ENCODE data around the gene CDC25B. TPM values are rescaled to one million over a fixed set of nuclear protein-coding genes. Genes with fewer than 3 reads are reported as not detected.
A peak's percentile ranks its signal among the peaks of the same experiment; 100 is the strongest.

Gene CDC25B
- total RNA-seq, 1 donor = 23.5 TPM

DNA sequence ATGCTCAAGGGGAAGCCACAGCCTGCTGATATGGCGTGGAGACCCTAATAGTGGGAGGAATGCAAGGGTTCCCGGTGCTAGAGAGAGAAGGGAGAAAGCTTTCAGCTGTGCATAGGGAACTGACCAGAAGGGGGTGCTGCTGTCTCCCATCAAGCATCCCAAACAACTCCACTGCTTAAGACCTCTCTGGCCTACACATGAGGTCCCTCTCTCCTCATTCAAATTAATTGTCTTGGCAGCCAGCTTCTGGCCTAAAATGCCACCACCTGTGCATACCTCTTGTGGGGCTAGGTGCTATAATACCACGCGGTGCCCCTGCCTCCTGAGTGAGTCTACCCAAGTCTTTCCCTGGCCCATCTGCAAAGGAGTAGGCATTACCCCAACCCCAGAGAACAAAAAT is 43.0 kb upstream of the CDC25B start:
- H4K20me1 ChIP-seq (ENCODE audit: insufficient read depth, low read length) = no peaks in the 10 kb centered on the region
- no peaks in the 10 kb centered on the region for H3K4me1 ChIP-seq (ENCODE audit: insufficient read depth, low read length)
- peaks cover 4% of the 10 kb centered on the region for H3K36me3 ChIP-seq (ENCODE audit: insufficient read depth, low read length)
- no peak overlapping the region for H2AFZ ChIP-seq (ENCODE audit: low read length)
- H3K27ac ChIP-seq (ENCODE audit: low read depth, low read length) = no peak overlapping the region
- no peak overlapping the region for H3K4me2 ChIP-seq (ENCODE audit: insufficient read depth, low read length)
- TF ChIP-seq, protein P1, sequence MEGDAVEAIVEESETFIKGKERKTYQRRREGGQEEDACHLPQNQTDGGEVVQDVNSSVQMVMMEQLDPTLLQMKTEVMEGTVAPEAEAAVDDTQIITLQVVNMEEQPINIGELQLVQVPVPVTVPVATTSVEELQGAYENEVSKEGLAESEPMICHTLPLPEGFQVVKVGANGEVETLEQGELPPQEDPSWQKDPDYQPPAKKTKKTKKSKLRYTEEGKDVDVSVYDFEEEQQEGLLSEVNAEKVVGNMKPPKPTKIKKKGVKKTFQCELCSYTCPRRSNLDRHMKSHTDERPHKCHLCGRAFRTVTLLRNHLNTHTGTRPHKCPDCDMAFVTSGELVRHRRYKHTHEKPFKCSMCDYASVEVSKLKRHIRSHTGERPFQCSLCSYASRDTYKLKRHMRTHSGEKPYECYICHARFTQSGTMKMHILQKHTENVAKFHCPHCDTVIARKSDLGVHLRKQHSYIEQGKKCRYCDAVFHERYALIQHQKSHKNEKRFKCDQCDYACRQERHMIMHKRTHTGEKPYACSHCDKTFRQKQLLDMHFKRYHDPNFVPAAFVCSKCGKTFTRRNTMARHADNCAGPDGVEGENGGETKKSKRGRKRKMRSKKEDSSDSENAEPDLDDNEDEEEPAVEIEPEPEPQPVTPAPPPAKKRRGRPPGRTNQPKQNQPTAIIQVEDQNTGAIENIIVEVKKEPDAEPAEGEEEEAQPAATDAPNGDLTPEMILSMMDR (IDR thresholded peaks at IDR 0.05; ENCODE audit: extremely low read depth, low read depth, low read length) = peak; percentile 93
- H3K27me3 ChIP-seq (ENCODE audit: insufficient read depth, low read length) = no peaks in the 10 kb centered on the region
- DNase-seq (ENCODE audit: insufficient read length, low spot score, missing footprints) = peak; percentile 99
- no peaks in the 10 kb centered on the region for H3K79me2 ChIP-seq (ENCODE audit: insufficient read depth, low read length)
- no peak overlapping the region for H3K4me3 ChIP-seq (ENCODE audit: insufficient read depth, low read length)
- H3K9me3 ChIP-seq (ENCODE audit: low read depth, low read length) = no peaks in the 10 kb centered on the region

DNA sequence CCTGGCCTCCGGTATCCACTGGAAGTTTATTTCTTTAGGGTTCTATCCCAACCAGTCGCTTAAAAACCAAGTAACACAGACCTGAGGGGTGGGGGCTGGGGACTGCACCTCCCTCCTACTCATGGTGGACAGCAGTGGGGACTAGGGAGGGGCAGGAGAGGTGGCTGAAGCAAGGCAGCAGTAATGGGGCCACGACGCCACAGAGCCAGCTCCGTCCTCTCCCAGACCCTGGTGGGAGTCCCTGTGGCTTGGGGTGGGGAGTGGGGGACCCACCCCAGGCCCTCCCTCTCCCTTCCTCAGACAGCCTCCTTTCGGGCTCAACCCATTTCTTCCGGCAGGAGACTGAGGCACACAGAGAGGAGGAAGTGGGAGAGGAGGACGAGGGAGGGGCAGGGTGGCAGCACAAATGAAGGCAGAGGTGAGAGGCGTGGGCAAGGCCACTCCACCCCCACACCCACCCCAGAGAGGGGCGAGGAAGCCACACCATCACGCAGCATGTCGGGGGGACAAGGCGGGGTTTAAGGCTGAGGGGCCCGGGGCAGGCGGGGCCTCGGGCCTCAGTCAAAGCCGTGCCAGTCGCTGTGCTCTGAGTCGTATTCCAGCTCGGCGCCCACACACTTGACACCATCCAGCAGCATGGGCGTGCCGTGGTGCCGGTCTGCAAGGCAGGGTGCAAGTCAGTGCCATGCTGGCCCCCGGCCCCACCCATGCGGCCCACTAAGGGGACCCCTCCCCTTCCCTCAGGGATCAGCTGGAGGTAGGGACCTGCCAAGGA is 42.4 kb upstream of the CDC25B start:
- DNase-seq (ENCODE audit: insufficient read length, low spot score, missing footprints) = peak; percentile 72
- H3K27me3 ChIP-seq (ENCODE audit: insufficient read depth, low read length) = no peaks in the 10 kb centered on the region
- no peak overlapping the region for H2AFZ ChIP-seq (ENCODE audit: low read length)
- no peaks in the 10 kb centered on the region for H3K79me2 ChIP-seq (ENCODE audit: insufficient read depth, low read length)
- TF ChIP-seq, protein P1 (IDR thresholded peaks at IDR 0.05; ENCODE audit: extremely low read depth, low read depth, low read length) = no peak
- no peaks in the 10 kb centered on the region for H4K20me1 ChIP-seq (ENCODE audit: insufficient read depth, low read length)
- no peak overlapping the region for H3K4me2 ChIP-seq (ENCODE audit: insufficient read depth, low read length)
- no peaks in the 10 kb centered on the region for H3K9me3 ChIP-seq (ENCODE audit: low read depth, low read length)
- peaks cover 8% of the 10 kb centered on the region for H3K36me3 ChIP-seq (ENCODE audit: insufficient read depth, low read length)
- no peak overlapping the region for H3K27ac ChIP-seq (ENCODE audit: low read depth, low read length)
- no peaks in the 10 kb centered on the region for H3K4me1 ChIP-seq (ENCODE audit: insufficient read depth, low read length)
- no peak overlapping the region for H3K4me3 ChIP-seq (ENCODE audit: insufficient read depth, low read length)

DNA sequence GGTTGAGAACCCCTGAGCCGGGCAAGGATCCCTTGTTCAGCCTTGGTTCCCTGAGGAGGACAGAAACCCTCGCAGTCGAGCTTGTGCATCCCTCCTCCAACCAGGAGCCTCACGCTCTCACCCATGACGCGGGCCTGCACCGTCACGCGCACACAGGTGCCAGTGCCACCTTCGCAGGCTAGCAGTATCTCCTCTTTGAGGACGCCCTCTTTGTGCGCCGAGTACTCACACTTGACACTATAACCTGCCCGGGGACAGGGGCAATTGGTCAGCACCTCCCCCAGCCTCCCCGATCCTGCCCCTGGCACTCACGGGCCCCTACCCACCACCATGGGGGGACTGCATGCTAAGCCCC is 41.9 kb upstream of the CDC25B start:
- no peak overlapping the region for H3K4me3 ChIP-seq (ENCODE audit: insufficient read depth, low read length)
- DNase-seq (ENCODE audit: insufficient read length, low spot score, missing footprints) = no peak
- no peaks in the 10 kb centered on the region for H4K20me1 ChIP-seq (ENCODE audit: insufficient read depth, low read length)
- TF ChIP-seq, protein P1 (IDR thresholded peaks at IDR 0.05; ENCODE audit: extremely low read depth, low read depth, low read length) = no peak
- no peaks in the 10 kb centered on the region for H3K9me3 ChIP-seq (ENCODE audit: low read depth, low read length)
- no peak overlapping the region for H3K4me2 ChIP-seq (ENCODE audit: insufficient read depth, low read length)
- no peak overlapping the region for H3K27ac ChIP-seq (ENCODE audit: low read depth, low read length)
- H3K27me3 ChIP-seq (ENCODE audit: insufficient read depth, low read length) = no peaks in the 10 kb centered on the region
- H3K4me1 ChIP-seq (ENCODE audit: insufficient read depth, low read length) = no peaks in the 10 kb centered on the region
- peaks cover 8% of the 10 kb centered on the region for H3K36me3 ChIP-seq (ENCODE audit: insufficient read depth, low read length)
- no peak overlapping the region for H2AFZ ChIP-seq (ENCODE audit: low read length)
- H3K79me2 ChIP-seq (ENCODE audit: insufficient read depth, low read length) = no peaks in the 10 kb centered on the region

DNA sequence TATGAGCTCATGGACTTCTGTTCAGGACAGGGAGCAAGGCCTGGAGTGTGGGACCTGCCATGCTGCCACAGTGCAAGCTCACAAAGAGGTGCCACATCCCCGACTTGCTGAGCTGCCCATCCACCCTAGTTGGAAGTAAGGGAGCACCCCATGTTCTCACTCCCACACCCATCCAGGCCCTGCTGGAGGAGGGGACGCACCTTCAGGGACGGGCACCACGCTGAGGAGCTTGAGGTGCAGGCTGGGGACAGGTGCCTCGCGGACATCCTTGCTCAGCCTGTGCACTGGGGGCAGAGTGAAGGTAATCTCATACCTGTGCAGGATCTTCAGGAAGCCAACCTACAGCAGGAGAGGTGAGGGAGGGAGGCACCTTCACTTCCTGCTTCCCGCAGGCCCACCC is 40.8 kb upstream of the CDC25B start:
- Histone ChIP-seq H3K9me3 (ENCODE audit: low read depth, low read length) (no peaks in the 10 kb centered on the region), H4K20me1 (ENCODE audit: insufficient read depth, low read length) (no peaks in the 10 kb centered on the region), H3K27me3 (ENCODE audit: insufficient read depth, low read length) (no peaks in the 10 kb centered on the region), H2AFZ (ENCODE audit: low read length) (no peak overlapping the region), H3K27ac (ENCODE audit: low read depth, low read length) (no peak overlapping the region), H3K4me1 (ENCODE audit: insufficient read depth, low read length) (no peaks in the 10 kb centered on the region), H3K4me3 (ENCODE audit: insufficient read depth, low read length) (no peak overlapping the region), H3K4me2 (ENCODE audit: insufficient read depth, low read length) (no peak overlapping the region), H3K79me2 (ENCODE audit: insufficient read depth, low read length) (no peaks in the 10 kb centered on the region), H3K36me3 (ENCODE audit: insufficient read depth, low read length) (peaks cover 8% of the 10 kb centered on the region)
- TF ChIP-seq, protein P1 (IDR thresholded peaks at IDR 0.05; ENCODE audit: extremely low read depth, low read depth, low read length) = no peak
- peak; percentile 62 for DNase-seq (ENCODE audit: insufficient read length, low spot score, missing footprints)

All from osteoblast (primary cell).